Measurements from ENCODE around the gene NRXN3. TPM values are rescaled to one million over a fixed set of nuclear protein-coding genes. Genes with fewer than 3 reads are reported as not detected.

The NRXN3 gene
- total RNA-seq, 4 donors from 2014 or later = 0.04 to 0.16 TPM; not detected in 2

DNA sequence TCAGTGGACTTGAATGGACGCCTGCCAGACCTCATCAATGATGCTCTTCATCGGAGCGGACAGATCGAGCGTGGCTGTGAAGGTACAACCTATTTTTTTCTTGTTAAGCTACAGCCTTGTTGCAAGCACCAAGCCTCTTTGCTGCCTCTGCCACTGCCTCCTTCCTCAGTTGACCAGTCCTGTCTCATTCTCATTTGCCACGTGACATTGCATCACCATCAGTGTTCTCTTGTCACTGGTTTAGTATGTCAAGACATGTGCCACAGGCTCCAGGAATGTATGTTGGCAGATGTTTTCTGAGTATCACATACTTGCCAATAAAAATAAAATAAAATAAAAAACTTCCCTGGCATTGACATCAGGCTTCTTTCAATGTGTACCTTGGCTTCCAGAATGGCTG is 798.1 kb downstream of the NRXN3 start:
- Histone ChIP-seq H3K4me3 (no peak overlapping the region), H3K9me3 (no peaks in the 10 kb centered on the region), H3K27ac (no peak overlapping the region), H3K27me3 (no peaks in the 10 kb centered on the region), H3K36me3 (no peaks in the 10 kb centered on the region), H3K4me1 (no peaks in the 10 kb centered on the region)
- no peak for ATAC-seq
- in situ Hi-C loops (cut with MboI; ENCODE audit: low sequenced_read_pairs in 4 of 4) (loop anchor here in 3 of 4 donors (25.0 kb wide), 1 partner anchor 1869 kb away; no protein-coding TSS in a partner anchor), intact Hi-C loops (cut with DNase I; ENCODE audit: low total_unique reads) (loop anchor here (10.0 kb wide), 1 partner anchor 1877 kb away; no protein-coding TSS in a partner anchor)
- DNase-seq = no peak
- no peak for TF ChIP-seq POLR2A (IDR thresholded peaks at IDR 0.05)
- TF ChIP-seq, protein P1, sequence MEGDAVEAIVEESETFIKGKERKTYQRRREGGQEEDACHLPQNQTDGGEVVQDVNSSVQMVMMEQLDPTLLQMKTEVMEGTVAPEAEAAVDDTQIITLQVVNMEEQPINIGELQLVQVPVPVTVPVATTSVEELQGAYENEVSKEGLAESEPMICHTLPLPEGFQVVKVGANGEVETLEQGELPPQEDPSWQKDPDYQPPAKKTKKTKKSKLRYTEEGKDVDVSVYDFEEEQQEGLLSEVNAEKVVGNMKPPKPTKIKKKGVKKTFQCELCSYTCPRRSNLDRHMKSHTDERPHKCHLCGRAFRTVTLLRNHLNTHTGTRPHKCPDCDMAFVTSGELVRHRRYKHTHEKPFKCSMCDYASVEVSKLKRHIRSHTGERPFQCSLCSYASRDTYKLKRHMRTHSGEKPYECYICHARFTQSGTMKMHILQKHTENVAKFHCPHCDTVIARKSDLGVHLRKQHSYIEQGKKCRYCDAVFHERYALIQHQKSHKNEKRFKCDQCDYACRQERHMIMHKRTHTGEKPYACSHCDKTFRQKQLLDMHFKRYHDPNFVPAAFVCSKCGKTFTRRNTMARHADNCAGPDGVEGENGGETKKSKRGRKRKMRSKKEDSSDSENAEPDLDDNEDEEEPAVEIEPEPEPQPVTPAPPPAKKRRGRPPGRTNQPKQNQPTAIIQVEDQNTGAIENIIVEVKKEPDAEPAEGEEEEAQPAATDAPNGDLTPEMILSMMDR (IDR thresholded peaks at IDR 0.05 in 4 of 5, conservative IDR thresholded peaks at IDR 0.05 in 1 of 5) = no peak

DNA sequence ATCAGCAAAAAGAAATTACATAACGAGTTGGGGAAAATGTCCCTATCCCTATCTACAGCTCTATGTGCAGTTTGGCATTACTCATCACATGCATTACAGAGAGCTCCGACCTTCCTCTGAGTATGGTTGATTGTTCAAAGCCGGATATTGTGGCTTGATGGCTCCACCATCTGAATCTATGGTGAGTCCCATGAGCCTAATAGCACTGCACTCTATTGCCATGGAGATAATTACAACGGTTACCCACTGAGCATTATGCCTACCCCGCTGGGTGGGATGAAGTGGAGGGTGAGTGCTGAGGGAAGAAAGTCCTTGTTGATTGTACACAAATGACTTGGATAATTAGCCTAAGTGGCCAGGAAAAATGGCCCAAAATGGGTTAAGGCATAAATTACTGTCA is 800.5 kb downstream of the NRXN3 start:
- no peak overlapping the region for H3K27ac ChIP-seq
- H3K4me3 ChIP-seq = no peak overlapping the region
- no peak for DNase-seq
- in situ Hi-C loops (cut with MboI; ENCODE audit: low sequenced_read_pairs in 4 of 4) = loop anchor here in 3 of 4 donors (25.0 kb wide), 1 partner anchor 1867 kb away; no protein-coding TSS in a partner anchor
- H3K27me3 ChIP-seq = no peaks in the 10 kb centered on the region
- intact Hi-C loops (cut with DNase I; ENCODE audit: low total_unique reads) = no loop called here
- no peaks in the 10 kb centered on the region for H3K4me1 ChIP-seq
- no peaks in the 10 kb centered on the region for H3K9me3 ChIP-seq
- no peak for ATAC-seq
- no peak for TF ChIP-seq POLR2A (IDR thresholded peaks at IDR 0.05)
- TF ChIP-seq, protein P1 (IDR thresholded peaks at IDR 0.05 in 4 of 5, conservative IDR thresholded peaks at IDR 0.05 in 1 of 5) = no peak
- H3K36me3 ChIP-seq = no peaks in the 10 kb centered on the region

DNA sequence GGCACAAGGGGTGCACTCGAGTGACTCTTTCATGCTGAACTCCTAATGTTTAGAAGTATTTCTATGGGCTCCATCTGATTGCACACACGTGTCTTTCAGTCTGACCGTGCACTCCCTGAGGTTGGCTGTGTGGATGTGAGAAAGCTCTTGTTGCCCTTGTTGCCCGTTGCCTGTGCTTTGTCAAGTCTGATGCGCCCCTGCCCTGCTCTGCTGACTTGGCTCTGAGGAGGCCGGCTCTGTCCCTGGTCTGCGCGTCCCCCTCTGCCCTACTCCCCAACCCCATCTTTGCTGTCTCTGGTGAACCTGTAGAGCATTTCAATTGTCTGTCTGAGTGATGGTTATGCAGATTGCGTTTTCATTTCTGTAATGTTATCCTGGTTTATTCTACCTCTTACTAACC is 802.3 kb downstream of the NRXN3 start:
- no peaks in the 10 kb centered on the region for H3K27me3 ChIP-seq
- H3K4me3 ChIP-seq = no peak overlapping the region
- no peaks in the 10 kb centered on the region for H3K4me1 ChIP-seq
- H3K36me3 ChIP-seq = no peaks in the 10 kb centered on the region
- intact Hi-C loops (cut with DNase I; ENCODE audit: low total_unique reads) (no loop called here), in situ Hi-C loops (cut with MboI; ENCODE audit: low sequenced_read_pairs in 4 of 4) (loop anchor here in 3 of 4 donors (25.0 kb wide), 1 partner anchor 1865 kb away; no protein-coding TSS in a partner anchor)
- no peaks in the 10 kb centered on the region for H3K9me3 ChIP-seq
- ATAC-seq (no peak), DNase-seq (no peak)
- TF ChIP-seq, protein P1 (IDR thresholded peaks at IDR 0.05 in 4 of 5, conservative IDR thresholded peaks at IDR 0.05 in 1 of 5) = no peak
- no peak for TF ChIP-seq POLR2A (IDR thresholded peaks at IDR 0.05)
- H3K27ac ChIP-seq = no peak overlapping the region

DNA sequence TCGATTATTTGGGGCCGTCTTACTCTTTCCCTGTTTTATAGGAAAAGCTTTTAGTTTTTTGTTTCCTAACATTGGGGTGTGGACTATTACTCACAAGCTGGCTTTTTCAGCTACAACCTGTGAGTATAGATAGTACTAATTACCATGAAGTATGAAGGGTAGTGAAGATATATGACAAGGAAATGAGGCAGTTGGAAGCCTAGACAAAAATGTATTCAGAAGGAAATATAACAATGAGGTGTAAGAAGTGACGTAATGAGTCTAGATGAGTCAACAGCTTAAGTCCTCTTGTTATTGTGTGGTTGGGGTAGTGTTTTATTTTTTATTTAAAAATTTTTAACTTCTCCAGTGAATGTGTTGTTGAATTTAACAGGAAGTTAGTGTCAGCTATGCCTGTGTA is 804.5 kb downstream of the NRXN3 start:
- H3K9me3 ChIP-seq = no peaks in the 10 kb centered on the region
- no peak for ATAC-seq
- H3K27ac ChIP-seq = no peak overlapping the region
- no peaks in the 10 kb centered on the region for H3K4me1 ChIP-seq
- H3K4me3 ChIP-seq = no peak overlapping the region
- DNase-seq = no peak
- in situ Hi-C loops (cut with MboI; ENCODE audit: low sequenced_read_pairs in 4 of 4) = loop anchor here in 3 of 4 donors (25.0 kb wide), 1 partner anchor 1863 kb away; no protein-coding TSS in a partner anchor
- no peaks in the 10 kb centered on the region for H3K27me3 ChIP-seq
- TF ChIP-seq, protein P1 (IDR thresholded peaks at IDR 0.05 in 4 of 5, conservative IDR thresholded peaks at IDR 0.05 in 1 of 5) = no peak
- TF ChIP-seq POLR2A (IDR thresholded peaks at IDR 0.05) = no peak
- intact Hi-C loops (cut with DNase I; ENCODE audit: low total_unique reads) = no loop called here
- no peaks in the 10 kb centered on the region for H3K36me3 ChIP-seq

DNA sequence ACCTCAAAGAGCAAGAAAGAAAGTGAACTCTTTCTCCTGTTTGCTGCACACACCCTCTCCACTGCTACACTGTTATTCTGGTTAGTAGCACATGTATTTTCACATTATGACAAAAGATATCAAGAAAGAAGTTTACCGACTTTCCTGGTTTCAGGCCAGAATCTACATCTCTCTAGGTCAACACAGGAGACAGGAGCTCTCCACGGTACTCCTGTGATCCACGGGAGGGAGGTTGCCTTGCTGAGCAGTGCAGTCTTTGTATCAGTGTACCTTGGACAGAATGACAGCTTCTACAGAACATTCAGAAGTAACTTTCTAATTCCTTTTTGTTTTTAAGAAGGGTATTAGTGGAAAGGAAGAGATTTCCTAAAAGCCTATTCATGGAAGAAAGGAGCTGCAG is 805.6 kb downstream of the NRXN3 start:
- Histone ChIP-seq H3K27ac (no peak overlapping the region), H3K9me3 (no peaks in the 10 kb centered on the region), H3K27me3 (no peaks in the 10 kb centered on the region), H3K4me3 (no peak overlapping the region), H3K36me3 (no peaks in the 10 kb centered on the region), H3K4me1 (no peaks in the 10 kb centered on the region)
- in situ Hi-C loops (cut with MboI; ENCODE audit: low sequenced_read_pairs in 4 of 4) = no loop called here
- DNase-seq = no peak
- intact Hi-C loops (cut with DNase I; ENCODE audit: low total_unique reads) = no loop called here
- no peak for TF ChIP-seq POLR2A (IDR thresholded peaks at IDR 0.05)
- TF ChIP-seq, protein P1 (IDR thresholded peaks at IDR 0.05 in 4 of 5, conservative IDR thresholded peaks at IDR 0.05 in 1 of 5) = no peak
- no peak for ATAC-seq
